Hair follicle dermal papilla cell (primary cell): ENCODE measurements around the gene KRTAP4-11. TPM values are rescaled to one million over a fixed set of nuclear protein-coding genes. Genes with fewer than 3 reads are reported as not detected.

Experiments used
- total RNA-seq: library from RNA; depleted of rRNA; stranded (reverse); fragments of >200 nt; gene quantifications from 2 replicates; pipeline ENCODE4 v1.2.3, GENCODE V29; 2012

Gene KRTAP4-11
- not detected in 2 replicates for total RNA-seq

GRCh38 chr17:41117846-41118386 is at the start of gene KRTAP4-11:
TSS of gene KRTAP4-11 (minus strand) at chr17:41118373. CDS start at chr17:41118315, 58 bp downstream.

DNA sequence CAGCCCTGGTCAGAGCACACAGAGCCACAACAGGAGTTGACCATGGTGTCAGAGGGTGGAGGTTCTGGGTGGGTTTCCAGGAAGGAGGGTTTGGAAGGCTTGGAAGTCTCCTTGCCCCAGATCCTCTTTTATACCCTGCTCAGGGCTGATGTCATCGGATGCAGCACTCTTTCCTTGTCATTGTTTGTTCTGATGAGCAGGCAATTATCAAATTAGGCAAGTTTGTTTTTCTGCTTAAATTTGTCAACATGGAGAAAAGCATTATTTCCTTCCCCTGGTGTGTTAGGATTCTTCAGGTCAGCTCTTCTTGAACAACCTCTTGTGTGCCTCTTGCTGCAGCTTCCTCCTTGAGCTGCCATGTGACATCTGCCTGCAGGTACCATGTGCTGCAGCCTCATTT is 42.5 kb upstream of the KRTAP4-11 start, which contains the start of gene KRTAP4-4:
TSS of gene KRTAP4-4 (minus strand) at position 101 of the 400 bp plus-strand sequence. CDS start at position 44, 57 bp downstream.

GRCh38 chr17:41149652-41149985 is 31.4 kb upstream of the KRTAP4-11 start, which contains the start of gene KRTAP4-5:
TSS of gene KRTAP4-5 (minus strand) at chr17:41149825. CDS start at chr17:41149767, 58 bp downstream.

GRCh38 chr17:41140360-41141131 is 22.4 kb upstream of the KRTAP4-11 start, which contains the start of gene KRTAP4-6:
TSS of gene KRTAP4-6 (minus strand) at chr17:41140544. CDS start at chr17:41140487, 57 bp downstream.

DNA sequence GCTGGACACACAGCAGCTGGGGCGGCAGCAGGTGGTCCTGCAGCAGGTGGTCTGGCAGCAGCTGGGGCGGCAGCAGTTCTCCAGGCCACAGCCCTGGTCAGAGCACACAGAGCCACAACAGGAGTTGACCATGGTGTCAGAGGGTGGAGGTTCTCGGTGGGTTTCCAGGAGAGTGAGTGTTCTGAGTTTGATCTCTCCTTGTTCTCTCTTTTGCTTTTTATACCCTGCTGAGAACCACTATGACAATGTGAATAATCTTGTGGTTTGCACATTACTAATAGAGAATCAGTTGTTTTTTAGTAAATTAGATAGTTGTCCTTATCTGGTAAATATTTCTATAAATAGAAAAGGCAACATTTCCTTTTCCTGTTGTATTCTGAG is 5.8 kb upstream of the KRTAP4-11 start, which contains the start of gene KRTAP4-12:
TSS of gene KRTAP4-12 (minus strand) at position 192 of the 381 bp plus-strand sequence. CDS start at position 132, 60 bp downstream.

GRCh38 chr17:41105347-41105746 is 12.8 kb downstream of the KRTAP4-11 start, which contains the start of gene KRTAP4-9:
TSS of gene KRTAP4-9 (plus strand) at chr17:41105389. CDS start at chr17:41105389, 0 bp downstream.

GRCh38 chr17:41101586-41102259 is 16.4 kb downstream of the KRTAP4-11 start, which contains the start of gene KRTAP4-16:
TSS of gene KRTAP4-16 (minus strand) at chr17:41102209. CDS start at chr17:41102209, 0 bp downstream.

GRCh38 chr17:41098042-41098441 is 20.1 kb downstream of the KRTAP4-11 start, which contains the start of gene KRTAP4-8:
TSS of gene KRTAP4-8 (minus strand) at chr17:41098142. CDS start at chr17:41098084, 58 bp downstream.

DNA sequence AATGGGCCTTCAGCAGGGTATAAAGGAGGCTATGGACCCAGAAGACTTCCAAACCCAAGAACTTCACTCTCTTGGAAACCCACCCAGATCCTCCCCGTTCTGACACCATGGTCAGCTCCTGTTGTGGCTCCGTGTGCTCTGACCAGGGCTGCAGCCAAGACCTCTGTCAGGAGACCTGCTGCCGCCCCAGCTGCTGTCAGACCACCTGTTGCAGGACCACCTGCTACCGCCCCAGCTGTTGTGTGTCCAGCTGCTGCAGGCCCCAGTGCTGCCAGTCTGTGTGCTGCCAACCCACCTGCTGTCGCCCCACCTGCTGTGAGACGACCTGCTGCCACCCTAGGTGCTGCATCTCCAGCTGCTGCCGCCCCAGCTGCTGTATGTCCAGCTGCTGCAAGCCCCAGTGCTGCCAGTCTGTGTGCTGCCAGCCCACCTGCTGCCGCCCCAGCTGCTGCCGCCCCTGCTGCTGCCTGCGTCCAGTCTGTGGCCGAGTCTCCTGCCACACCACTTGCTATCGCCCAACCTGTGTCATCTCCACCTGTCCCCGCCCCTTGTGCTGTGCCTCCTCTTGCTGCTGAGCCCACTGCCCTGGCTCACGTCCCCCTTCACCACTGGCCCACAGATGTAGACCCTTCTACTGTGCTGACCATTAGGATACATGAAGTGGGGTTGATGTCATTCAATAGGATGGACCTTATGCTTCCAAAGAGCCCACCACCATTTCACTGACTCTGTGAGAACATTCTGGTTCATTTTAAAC is 33.9 kb downstream of the KRTAP4-11 start, which contains the start of gene KRTAP4-7:
TSS of gene KRTAP4-7 (plus strand) at position 51 of the 757 bp plus-strand sequence. CDS start at position 108, 57 bp downstream.

Other genes starting within 250 kb of the KRTAP4-11 start
- gene KRT20, start 233.1 kb downstream of the KRTAP4-11 start, total RNA-seq: not detected in 2 replicates
- 0.16 and 0.85 TPM in 2 replicates for gene KRT23, start 180.7 kb downstream of the KRTAP4-11 start, total RNA-seq
- gene KRT39, start 151.4 kb downstream of the KRTAP4-11 start, total RNA-seq: not detected in 2 replicates
- not detected in 2 replicates for gene KRT40, start 134.0 kb downstream of the KRTAP4-11 start, total RNA-seq
- gene KRTAP3-3, start 124.2 kb downstream of the KRTAP4-11 start, total RNA-seq: not detected in 2 replicates
- not detected in 2 replicates for gene KRTAP3-2, start 118.5 kb downstream of the KRTAP4-11 start, total RNA-seq
- gene KRTAP3-1, start 109.2 kb downstream of the KRTAP4-11 start, total RNA-seq: not detected in 2 replicates
- gene KRTAP1-5, start 91.2 kb downstream of the KRTAP4-11 start, total RNA-seq: 1.5 and 6.0 TPM in 2 replicates
- gene KRTAP1-4, start 88.2 kb downstream of the KRTAP4-11 start, total RNA-seq: not detected in 2 replicates
- gene KRTAP1-3, start 83.5 kb downstream of the KRTAP4-11 start, total RNA-seq: not detected in 2 replicates
- not detected in 2 replicates for gene KRTAP1-1, start 76.9 kb downstream of the KRTAP4-11 start, total RNA-seq
- not detected in 2 replicates for gene KRTAP2-1, start 71.1 kb downstream of the KRTAP4-11 start, total RNA-seq
- gene KRTAP2-2, start 63.1 kb downstream of the KRTAP4-11 start, total RNA-seq: not detected in 2 replicates
- gene KRTAP2-3, start 58.3 kb downstream of the KRTAP4-11 start, total RNA-seq: not detected in 2 replicates
- gene KRTAP2-4, start 52.5 kb downstream of the KRTAP4-11 start, total RNA-seq: not detected in 2 replicates
- not detected in 2 replicates for gene KRTAP4-7, start 34.2 kb downstream of the KRTAP4-11 start, total RNA-seq
- not detected in 2 replicates for gene KRTAP4-8, start 20.2 kb downstream of the KRTAP4-11 start, total RNA-seq
- not detected in 2 replicates for gene KRTAP4-16, start 16.2 kb downstream of the KRTAP4-11 start, total RNA-seq
- gene KRTAP4-9, start 13.0 kb downstream of the KRTAP4-11 start, total RNA-seq: not detected in 2 replicates
- gene KRTAP4-12, start 5.8 kb upstream of the KRTAP4-11 start, total RNA-seq: not detected in 2 replicates
- not detected in 2 replicates for gene KRTAP4-6, start 22.2 kb upstream of the KRTAP4-11 start, total RNA-seq
- gene KRTAP4-5, start 31.5 kb upstream of the KRTAP4-11 start, total RNA-seq: not detected in 2 replicates
- not detected in 2 replicates for gene KRTAP4-4, start 42.4 kb upstream of the KRTAP4-11 start, total RNA-seq
- gene KRTAP4-3, start 49.8 kb upstream of the KRTAP4-11 start, total RNA-seq: not detected in 2 replicates
- not detected in 2 replicates for gene KRTAP4-2, start 59.8 kb upstream of the KRTAP4-11 start, total RNA-seq
- gene KRTAP4-1, start 66.5 kb upstream of the KRTAP4-11 start, total RNA-seq: not detected in 2 replicates
- gene KRTAP9-1, start 71.5 kb upstream of the KRTAP4-11 start, total RNA-seq: not detected in 2 replicates
- gene KRTAP9-2, start 108.3 kb upstream of the KRTAP4-11 start, total RNA-seq: not detected in 2 replicates
- not detected in 2 replicates for gene KRTAP9-3, start 114.1 kb upstream of the KRTAP4-11 start, total RNA-seq
- gene KRTAP9-8, start 119.6 kb upstream of the KRTAP4-11 start, total RNA-seq: not detected in 2 replicates
- not detected in 2 replicates for gene KRTAP9-4, start 131.3 kb upstream of the KRTAP4-11 start, total RNA-seq
- not detected in 2 replicates for gene KRTAP9-9, start 137.0 kb upstream of the KRTAP4-11 start, total RNA-seq
- not detected in 2 replicates for gene KRTAP9-6, start 147.0 kb upstream of the KRTAP4-11 start, total RNA-seq
- gene KRTAP9-7, start 157.3 kb upstream of the KRTAP4-11 start, total RNA-seq: not detected in 2 replicates
- not detected in 2 replicates for gene KRTAP29-1, start 184.5 kb upstream of the KRTAP4-11 start, total RNA-seq
- not detected in 2 replicates for gene KRTAP16-1, start 190.9 kb upstream of the KRTAP4-11 start, total RNA-seq
- gene KRTAP17-1, start 197.3 kb upstream of the KRTAP4-11 start, total RNA-seq: not detected in 2 replicates
- gene KRT33A, start 232.5 kb upstream of the KRTAP4-11 start, total RNA-seq: not detected in 2 replicates